Epithelial cell of prostate (primary cell): ENCODE measurements around the gene VAV2.

Experiments
- DNase-seq: peaks from one replicate; pipeline ENCODE4 v3.0.0-alpha.2; 2011; ENCODE audit warnings: low read depth, low spot score
- H3K27ac ChIP-seq: fragments of 450-650 bp; 2 replicates; pipeline ENCODE4 v1.5.1; 2017; ENCODE audit warnings: mild to moderate bottlenecking

Gene VAV2

DNA sequence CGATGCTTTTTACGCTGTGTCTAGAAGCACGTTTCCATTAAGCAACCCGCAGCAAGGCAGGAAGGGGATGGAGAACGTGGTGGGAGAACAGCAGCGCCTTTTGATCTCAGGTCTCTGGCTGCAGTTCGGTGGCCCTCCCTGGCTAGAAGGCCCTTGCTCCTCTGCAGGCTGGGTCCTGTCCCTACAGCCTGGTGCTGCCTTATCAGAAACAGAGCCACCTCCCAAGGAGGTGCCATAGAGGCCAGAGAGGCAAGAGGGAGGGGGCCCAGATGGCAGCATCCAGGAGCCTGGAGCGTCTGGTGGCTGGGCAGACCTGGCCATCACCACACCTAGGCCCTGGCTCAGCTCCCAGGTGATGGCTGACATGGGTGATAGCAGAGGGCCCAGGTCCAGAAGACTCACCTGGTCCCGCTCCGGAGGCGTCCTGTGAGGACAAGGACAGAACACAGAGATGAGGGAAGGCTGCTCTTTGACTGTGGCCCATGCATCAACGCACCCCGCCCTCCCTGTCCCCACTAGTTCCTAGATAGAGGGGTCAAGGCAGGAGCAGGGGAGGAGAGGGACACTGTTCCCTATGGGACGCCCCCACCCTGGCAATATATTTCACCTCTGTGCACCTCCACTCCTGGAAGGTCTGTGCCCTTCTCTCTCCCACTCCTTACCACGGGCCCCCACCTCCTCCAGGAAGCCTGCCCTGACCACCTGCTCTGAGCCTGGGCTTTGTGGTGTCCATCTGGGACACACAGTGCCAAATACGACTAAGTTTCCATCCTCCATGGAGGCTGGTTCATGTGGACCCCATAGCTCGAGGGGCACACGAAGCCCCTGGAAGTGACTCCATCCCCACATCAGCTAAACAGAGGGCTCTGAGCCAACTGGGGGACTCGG, 212.4 kb downstream of the VAV2 start:
- DNase-seq: no peak
- H3K27ac ChIP-seq: no peak overlapping the region

GRCh38 chr9:133779081-133779480, 213.0 kb downstream of the VAV2 start:
- DNase-seq: no peak
- H3K27ac ChIP-seq: no peak overlapping the region

GRCh38 chr9:133778336-133779013, 213.6 kb downstream of the VAV2 start:
- no peak overlapping the region for H3K27ac ChIP-seq
- DNase-seq: no peak

GRCh38 chr9:133777871-133778270, 214.3 kb downstream of the VAV2 start:
- DNase-seq: no peak
- H3K27ac ChIP-seq: no peak overlapping the region

GRCh38 chr9:133777068-133777791, 214.9 kb downstream of the VAV2 start:
- no peak overlapping the region for H3K27ac ChIP-seq
- DNase-seq: no peak

DNA sequence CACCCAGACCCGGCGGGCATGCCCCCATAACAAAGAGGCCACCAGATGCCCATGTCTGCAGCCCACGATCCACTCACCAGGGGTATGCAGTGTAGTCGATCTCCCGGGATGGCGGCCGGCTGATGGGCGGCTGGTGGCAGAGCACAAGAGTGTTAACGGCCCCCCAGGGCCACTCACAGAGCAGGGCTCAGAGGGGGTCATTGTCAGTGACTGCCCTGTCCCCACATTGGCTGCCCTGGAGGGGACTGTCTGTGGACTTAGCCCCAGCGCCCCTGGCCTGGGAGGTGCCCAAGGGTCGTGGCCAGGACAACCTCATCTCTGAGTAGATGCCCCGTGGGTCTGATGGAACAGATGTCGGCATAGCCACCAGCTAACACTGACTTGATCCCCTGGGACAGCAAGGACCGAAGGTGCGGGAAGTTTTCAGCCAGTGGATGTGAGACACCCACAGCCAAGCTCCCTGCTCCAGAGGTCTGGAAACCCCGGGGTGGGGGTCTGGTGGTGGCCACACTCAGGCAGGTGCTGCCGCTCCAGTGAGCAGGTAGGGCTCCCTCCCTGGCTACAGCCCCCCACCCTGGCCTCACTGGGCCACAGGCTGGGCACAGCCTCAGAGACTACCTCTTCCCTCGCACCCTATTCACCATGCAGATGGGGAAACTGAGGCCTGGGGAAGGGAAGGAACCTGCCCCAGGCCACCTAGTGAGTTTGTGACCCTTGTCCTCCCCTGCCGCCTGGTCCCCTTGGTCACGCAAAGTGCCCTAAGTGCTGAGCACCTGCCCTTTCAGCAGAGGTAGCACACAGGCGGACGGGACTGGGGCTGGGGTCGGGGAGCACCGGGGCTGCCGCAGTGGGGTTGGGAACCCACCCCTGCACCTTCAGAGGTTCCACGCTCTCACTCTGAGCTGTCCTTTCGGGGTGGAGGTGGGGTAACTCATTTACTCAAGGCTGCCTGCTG, 215.9 kb downstream of the VAV2 start:
- no peak overlapping the region for H3K27ac ChIP-seq
- DNase-seq: no peak

GRCh38 chr9:133775291-133775690, 216.8 kb downstream of the VAV2 start:
- DNase-seq: no peak

GRCh38 chr9:133774799-133775198, 217.3 kb downstream of the VAV2 start:
- no peak overlapping the region for H3K27ac ChIP-seq
- no peak for DNase-seq

More at GRCh38 chr9:133775291-133775690, 216.8 kb downstream of the VAV2 start:
- no peak overlapping the region for H3K27ac ChIP-seq

- H3K27ac ChIP-seq: no peak overlapping the region
- DNase-seq: no peak
These were observed 218.1 kb downstream of the VAV2 start for GRCh38 chr9:133773889-133774655.

DNA sequence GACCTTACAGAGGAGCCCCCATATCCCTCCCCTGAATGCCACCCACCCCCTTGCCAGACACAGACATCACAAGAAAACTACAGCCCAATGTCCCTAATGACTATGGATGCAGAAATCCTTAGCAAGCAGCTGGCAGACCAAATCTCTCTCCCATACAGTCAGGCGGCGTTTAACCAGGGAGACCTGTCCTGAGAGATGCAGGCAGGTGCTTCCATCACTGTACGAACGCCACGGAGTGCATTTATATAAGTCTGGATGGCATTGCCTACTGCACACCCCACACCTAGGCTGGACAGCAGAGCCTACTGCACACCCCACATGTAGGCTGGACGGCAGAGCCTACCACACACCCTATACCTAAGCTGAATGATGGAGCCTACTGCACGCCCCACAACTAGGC, 219.5 kb downstream of the VAV2 start:
- DNase-seq: no peak
- H3K27ac ChIP-seq: no peak overlapping the region

DNA sequence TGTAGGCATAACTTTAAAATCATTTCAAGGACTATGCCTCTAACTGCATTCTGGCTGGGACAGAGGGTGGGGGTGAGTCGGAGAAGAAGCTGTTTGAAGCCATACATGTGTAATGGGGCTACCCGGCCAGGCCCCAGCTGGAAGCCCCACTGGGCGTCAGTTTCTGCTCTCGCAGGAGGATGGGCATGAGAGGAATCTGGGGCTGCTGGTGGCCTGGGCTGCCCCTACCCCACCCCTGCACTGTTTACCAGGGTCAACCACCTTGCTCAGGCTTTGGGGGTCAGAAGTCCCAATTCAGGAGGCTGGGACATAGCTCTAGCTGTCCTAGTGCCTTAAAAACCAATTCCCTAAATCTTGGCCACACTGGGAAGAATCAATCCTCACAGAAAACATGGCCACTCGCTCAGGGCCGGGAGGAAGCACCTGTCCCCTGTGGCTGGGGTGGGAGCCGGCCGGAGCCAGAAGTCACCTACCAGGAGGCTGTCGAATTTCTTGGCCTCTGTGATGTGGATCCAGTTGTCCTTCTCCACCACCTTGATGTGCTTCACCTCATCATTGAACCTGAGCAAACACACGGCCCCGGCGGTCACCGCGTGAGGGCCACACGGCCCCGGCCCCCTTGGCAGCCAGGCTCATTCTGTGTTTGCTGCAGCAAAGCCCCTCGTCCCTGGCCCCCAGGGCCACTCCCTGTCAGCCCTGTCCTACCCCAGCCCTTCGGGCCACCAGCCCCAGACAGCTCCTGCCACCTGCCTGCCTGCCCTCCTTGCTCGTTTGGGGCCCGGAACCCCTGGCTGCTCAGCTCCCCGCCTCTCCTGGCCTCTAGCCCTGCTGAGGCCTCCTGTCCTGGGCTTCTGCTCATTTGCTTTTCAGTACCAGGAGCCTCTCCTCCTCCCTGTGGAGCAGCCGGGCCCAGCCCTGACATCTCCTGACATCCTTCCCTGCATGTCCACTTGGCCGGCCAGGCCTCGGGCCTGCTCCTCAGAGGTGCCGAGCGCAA, 220.3 kb downstream of the VAV2 start:
- no peak for DNase-seq
- no peak overlapping the region for H3K27ac ChIP-seq

DNA sequence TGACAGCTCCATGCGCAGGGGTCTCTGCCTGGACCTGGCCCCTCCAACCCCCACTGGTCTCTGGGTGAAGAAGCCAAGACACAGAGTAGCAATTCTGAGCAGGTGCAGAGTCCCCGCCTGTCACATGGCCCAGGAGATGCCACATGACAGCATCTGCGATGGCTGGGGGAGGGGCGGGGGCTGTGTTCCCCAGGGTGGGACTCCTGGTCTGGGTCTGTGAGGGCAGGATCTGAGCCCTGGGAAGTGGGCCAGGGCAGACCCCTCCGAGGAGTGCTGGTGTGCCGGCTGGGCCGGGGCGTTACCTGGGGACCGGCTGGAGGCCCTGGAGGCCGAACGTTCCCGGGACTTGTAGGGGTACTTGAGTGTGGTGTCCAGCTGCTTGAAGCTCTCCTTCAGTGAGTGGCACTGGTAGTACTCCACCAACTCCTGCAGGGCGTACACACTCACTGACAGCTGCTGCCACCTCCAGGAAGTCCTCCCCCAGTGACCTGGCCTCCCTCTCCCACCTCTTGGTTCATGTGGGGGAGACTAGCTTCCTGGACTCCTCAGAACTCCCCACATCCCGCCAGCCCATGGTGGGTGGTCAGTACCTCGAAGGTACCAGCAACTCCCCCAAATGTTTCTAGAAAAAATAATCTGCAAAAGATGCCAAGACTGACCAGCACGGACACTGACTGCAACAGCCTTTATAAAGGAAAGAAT, 221.9 kb downstream of the VAV2 start:
- no peak overlapping the region for H3K27ac ChIP-seq
- no peak for DNase-seq

DNA sequence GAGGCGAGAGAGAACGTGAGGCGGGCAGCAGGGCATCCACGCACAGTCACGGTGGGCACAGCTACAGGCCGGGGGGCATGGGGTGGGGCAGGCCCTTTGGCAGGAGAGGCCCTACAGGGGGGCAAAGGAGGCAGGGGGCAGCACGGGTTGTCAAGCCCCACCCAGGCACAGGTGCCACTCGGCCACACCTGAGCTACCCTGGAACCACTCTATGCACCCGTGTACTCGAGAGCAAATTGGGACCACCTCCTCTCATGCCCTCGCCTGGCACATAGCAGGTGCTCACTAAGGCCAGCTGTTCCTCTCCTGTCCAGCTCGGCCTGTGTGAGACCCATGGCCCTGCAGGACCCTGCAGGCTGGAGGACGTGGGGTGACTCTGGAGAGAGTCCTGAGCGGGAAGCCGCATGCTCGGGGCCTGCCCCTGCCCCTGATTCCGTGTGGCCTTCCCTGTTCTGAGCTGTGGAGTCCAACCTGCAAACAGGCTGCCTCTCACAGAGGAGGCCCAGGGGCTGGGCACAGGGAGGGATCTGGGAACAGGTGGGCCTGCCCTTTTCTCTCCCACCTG, 222.5 kb downstream of the VAV2 start:
- no peak for DNase-seq

GRCh38 chr9:133768859-133769510, 223.1 kb downstream of the VAV2 start:
- H3K27ac ChIP-seq: no peak overlapping the region
- no peak for DNase-seq

More for the DNA sequence above, 222.5 kb downstream of the VAV2 start:
- H3K27ac ChIP-seq: no peak overlapping the region

DNA sequence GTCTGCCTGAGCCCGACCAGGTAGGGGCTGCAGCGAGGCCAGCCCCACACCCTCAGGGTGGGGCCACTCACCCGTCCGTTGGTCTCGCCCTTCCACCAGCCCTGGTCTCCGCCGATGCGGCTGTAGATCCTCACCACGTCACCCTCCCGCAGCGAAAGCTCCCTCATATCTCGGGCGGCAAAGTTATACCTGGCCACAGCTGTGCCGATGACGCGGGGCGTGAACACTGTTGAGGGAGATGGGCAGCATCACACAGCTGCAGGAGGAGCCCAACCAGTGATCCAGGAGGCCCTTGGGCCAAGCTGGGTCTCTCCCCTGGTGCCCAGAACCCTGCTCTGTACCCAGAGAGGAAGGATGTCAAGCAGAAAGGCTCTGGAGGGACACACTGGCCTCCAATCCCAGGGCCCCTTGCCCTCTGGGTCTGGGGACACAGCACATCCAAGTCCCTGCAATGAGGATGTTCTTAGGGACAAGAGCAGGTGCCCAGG, 223.7 kb downstream of the VAV2 start:
- H3K27ac ChIP-seq: no peak overlapping the region
- DNase-seq: no peak

GRCh38 chr9:133767625-133768024, 224.5 kb downstream of the VAV2 start:
- no peak for DNase-seq
- no peak overlapping the region for H3K27ac ChIP-seq
